SK-N-SH treated with all-trans-retinoic acid at 6 μM for 48 hours (cell line): Measurements from ENCODE around the gene LTO1.

Source experiments
- ATAC-seq: fragments of 200-7000 bp; cut with Tn5 transposase; 3 replicates; pipeline ENCODE4 v1.9.1; 2020; ENCODE audit warnings: mild to moderate bottlenecking, moderate library complexity
- ARNTL ChIP-seq: fragments of 450-650 bp; formaldehyde crosslinking; IDR thresholded peaks from 2 replicates; pipeline ENCODE4 v1.5.0; 2020; ENCODE audit warnings: low read depth, mild to moderate bottlenecking, moderate library complexity, borderline replicate concordance
- ESRRG ChIP-seq: fragments of 250-450 bp; sonication (Bioruptor Pico); IDR thresholded peaks from 2 replicates; pipeline ENCODE4 v1.6.1; 2021; ENCODE audit warnings: mild to moderate bottlenecking
- GLIS3 ChIP-seq: fragments of 250-450 bp; sonication (Bioruptor Pico); IDR thresholded peaks from 2 replicates; pipeline ENCODE4 v1.5.0; 2020; ENCODE audit warnings: mild to moderate bottlenecking, moderate library complexity
- ISL1 ChIP-seq: fragments of 250-450 bp; sonication (Bioruptor Pico); IDR thresholded peaks from 2 replicates; pipeline ENCODE4 v2.1.2; 2022; ENCODE audit warnings: mild to moderate bottlenecking, moderate library complexity
- OSR1 ChIP-seq: fragments of 250-450 bp; sonication (Bioruptor Pico); IDR thresholded peaks from 2 replicates; pipeline ENCODE4 v1.8.0; 2022; ENCODE audit warnings: moderate library complexity, mild to moderate bottlenecking, inconsistent platforms
- PPARA ChIP-seq: fragments of 250-450 bp; sonication (Bioruptor Pico); IDR thresholded peaks from 2 replicates; pipeline ENCODE4 v1.5.0; 2020; ENCODE audit warnings: mild to moderate bottlenecking, borderline replicate concordance
- RARB ChIP-seq: fragments of 250-450 bp; sonication (Bioruptor Pico); IDR thresholded peaks from 2 replicates; pipeline ENCODE4 v1.8.0; 2021; ENCODE audit warnings: mild to moderate bottlenecking, moderate library complexity
- SNAI2 ChIP-seq: fragments of 250-450 bp; sonication (Bioruptor Pico); IDR thresholded peaks from 2 replicates; pipeline ENCODE4 v1.5.0; 2020; ENCODE audit warnings: mild to moderate bottlenecking, moderate library complexity
- TOX ChIP-seq: fragments of 250-450 bp; sonication (Bioruptor Pico); IDR thresholded peaks from 2 replicates; pipeline ENCODE4 v1.8.0; 2021; ENCODE audit warnings: mild to moderate bottlenecking, moderate library complexity, borderline replicate concordance
- ZC3H10 ChIP-seq: fragments of 250-450 bp; sonication (Bioruptor Pico); IDR thresholded peaks from 2 replicates; pipeline ENCODE4 v1.5.1; 2021; ENCODE audit warnings: mild to moderate bottlenecking, moderate library complexity
- ZFP3 ChIP-seq: fragments of 250-450 bp; sonication (Bioruptor Pico); IDR thresholded peaks from 2 replicates; pipeline ENCODE4 v1.5.0; 2020; ENCODE audit warnings: mild to moderate bottlenecking, moderate library complexity
- ZFP30 ChIP-seq: fragments of 450-650 bp; formaldehyde crosslinking; IDR thresholded peaks from 2 replicates; pipeline ENCODE4 v1.5.0; 2022; ENCODE audit warnings: mild to moderate bottlenecking, moderate library complexity
- ZNF565 ChIP-seq: fragments of 450-650 bp; formaldehyde crosslinking; conservative IDR thresholded peaks from 2 replicates; pipeline ENCODE4 v1.5.0; 2020; ENCODE audit warnings: low read depth, mild to moderate bottlenecking, moderate library complexity
- ZNF70 ChIP-seq: fragments of 450-650 bp; formaldehyde crosslinking; IDR thresholded peaks from 2 replicates; pipeline ENCODE4 v1.5.0; 2020; ENCODE audit warnings: mild to moderate bottlenecking, moderate library complexity
- ZNF8 ChIP-seq: fragments of 450-650 bp; formaldehyde crosslinking; IDR thresholded peaks from 2 replicates; pipeline ENCODE4 v1.5.0; 2020; ENCODE audit warnings: mild to moderate bottlenecking, moderate library complexity
- TF ChIP-seq, protein P1 (sequence below): fragments of 250-450 bp; sonication (Bioruptor Pico); IDR thresholded peaks from 2 replicates; pipeline ENCODE4 v1.8.0; 2020; ENCODE audit warnings: mild to moderate bottlenecking, moderate library complexity, borderline replicate concordance
- TF ChIP-seq, protein P2 (sequence below): fragments of 250-450 bp; sonication (Bioruptor Pico); IDR thresholded peaks from 2 replicates; pipeline ENCODE4 v1.5.1; 2021; ENCODE audit warnings: mild to moderate bottlenecking, moderate library complexity
- TF ChIP-seq, protein P3 (sequence below): fragments of 250-450 bp; sonication (Bioruptor Pico); IDR thresholded peaks from 2 replicates; pipeline ENCODE4 v1.8.0; 2021; ENCODE audit warnings: low read depth, mild to moderate bottlenecking, moderate library complexity, borderline replicate concordance
- TF ChIP-seq, protein P4 (sequence below): fragments of 250-450 bp; sonication (Bioruptor Pico); IDR thresholded peaks from 2 replicates; pipeline ENCODE4 v1.5.0; 2020; ENCODE audit warnings: mild to moderate bottlenecking, moderate library complexity

The LTO1 gene

DNA sequence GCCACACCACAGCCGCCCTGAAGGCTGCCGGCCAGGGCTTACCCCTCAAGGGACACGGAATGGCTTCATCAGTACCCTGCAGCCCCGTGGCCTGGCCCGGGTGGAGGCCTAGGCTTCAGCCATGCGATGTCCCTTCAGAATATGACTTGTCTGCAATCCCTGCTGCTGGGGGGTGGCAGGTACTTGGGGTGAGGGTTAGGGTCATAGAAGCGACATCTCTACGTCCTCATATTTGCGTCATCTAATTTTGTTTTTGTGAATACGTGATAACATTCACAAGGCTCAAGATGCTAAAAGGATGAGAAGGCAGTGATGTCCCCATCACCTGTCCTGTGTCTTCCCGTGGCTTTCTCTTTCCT, 27.8 kb downstream of the LTO1 start:
- no peak for ATAC-seq
- TF ChIP-seq, protein P1, sequence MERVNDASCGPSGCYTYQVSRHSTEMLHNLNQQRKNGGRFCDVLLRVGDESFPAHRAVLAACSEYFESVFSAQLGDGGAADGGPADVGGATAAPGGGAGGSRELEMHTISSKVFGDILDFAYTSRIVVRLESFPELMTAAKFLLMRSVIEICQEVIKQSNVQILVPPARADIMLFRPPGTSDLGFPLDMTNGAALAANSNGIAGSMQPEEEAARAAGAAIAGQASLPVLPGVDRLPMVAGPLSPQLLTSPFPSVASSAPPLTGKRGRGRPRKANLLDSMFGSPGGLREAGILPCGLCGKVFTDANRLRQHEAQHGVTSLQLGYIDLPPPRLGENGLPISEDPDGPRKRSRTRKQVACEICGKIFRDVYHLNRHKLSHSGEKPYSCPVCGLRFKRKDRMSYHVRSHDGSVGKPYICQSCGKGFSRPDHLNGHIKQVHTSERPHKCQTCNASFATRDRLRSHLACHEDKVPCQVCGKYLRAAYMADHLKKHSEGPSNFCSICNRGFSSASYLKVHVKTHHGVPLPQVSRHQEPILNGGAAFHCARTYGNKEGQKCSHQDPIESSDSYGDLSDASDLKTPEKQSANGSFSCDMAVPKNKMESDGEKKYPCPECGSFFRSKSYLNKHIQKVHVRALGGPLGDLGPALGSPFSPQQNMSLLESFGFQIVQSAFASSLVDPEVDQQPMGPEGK (CRISPR knock-in tag), result no peak

DNA sequence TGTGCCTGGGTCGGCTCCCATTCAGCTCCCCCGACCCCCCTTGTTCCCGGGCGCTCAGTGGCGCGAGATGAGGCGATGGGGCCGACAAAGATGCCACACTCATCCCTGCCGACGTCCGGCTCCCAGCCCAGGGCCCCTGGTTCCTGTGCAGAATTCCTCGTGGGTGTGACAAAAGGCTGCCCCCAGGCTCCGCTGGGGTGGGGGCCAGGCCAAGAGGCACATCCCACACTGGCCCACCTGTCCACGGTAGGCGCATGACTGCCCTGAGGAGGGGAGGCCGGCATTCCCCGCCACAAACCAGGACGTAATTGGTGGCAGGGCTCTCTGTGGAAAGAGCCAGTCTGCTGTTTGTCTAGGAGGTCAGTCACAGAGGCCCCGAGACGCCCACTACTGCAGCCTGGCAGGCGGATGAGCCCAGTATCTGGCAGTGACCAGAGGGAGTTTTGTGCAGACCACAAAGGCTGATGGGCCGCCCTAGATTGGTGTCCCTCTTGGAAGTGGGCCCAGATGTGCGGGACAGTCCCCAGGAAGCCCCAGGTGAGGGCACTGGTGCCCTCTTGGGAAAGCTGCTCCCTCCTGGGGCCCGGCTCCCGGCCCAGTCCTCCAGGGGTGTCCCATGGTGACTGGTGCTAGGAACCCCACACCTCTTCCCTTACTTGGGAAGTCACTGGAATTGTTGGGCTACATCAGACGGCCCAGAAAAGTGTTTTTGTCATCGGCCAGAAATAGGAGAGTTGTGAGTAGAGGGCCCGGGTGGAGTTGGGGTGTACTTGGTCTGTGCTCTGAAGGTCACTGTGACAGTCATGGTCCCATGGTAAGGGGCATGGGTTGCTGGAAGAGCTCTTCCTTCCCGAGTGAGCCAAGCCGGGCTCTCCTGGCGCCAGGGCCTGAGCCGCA, 28.4 kb downstream of the LTO1 start:
- ATAC-seq, result no peak
- TF ChIP-seq, protein P2, sequence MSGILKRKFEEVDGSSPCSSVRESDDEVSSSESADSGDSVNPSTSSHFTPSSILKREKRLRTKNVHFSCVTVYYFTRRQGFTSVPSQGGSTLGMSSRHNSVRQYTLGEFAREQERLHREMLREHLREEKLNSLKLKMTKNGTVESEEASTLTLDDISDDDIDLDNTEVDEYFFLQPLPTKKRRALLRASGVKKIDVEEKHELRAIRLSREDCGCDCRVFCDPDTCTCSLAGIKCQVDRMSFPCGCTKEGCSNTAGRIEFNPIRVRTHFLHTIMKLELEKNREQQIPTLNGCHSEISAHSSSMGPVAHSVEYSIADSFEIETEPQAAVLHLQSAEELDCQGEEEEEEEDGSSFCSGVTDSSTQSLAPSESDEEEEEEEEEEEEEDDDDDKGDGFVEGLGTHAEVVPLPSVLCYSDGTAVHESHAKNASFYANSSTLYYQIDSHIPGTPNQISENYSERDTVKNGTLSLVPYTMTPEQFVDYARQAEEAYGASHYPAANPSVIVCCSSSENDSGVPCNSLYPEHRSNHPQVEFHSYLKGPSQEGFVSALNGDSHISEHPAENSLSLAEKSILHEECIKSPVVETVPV, result no peak
- TF ChIP-seq RARB (no peak), GLIS3 (CRISPR knock-in tag) (no peak), ZNF8 (no peak), OSR1 (CRISPR knock-in tag) (no peak), ESRRG (CRISPR knock-in tag) (no peak), ISL1 (no peak), ZFP3 (CRISPR knock-in tag) (no peak), ZNF70 (CRISPR knock-in tag) (no peak), ZFP30 (CRISPR knock-in tag) (no peak), SNAI2 (CRISPR knock-in tag) (no peak), PPARA (CRISPR knock-in tag) (no peak), ZC3H10 (CRISPR knock-in tag) (no peak), ARNTL (CRISPR knock-in tag) (no peak)
- TF ChIP-seq, protein P1 (CRISPR knock-in tag), result no peak
- TF ChIP-seq, protein P3, sequence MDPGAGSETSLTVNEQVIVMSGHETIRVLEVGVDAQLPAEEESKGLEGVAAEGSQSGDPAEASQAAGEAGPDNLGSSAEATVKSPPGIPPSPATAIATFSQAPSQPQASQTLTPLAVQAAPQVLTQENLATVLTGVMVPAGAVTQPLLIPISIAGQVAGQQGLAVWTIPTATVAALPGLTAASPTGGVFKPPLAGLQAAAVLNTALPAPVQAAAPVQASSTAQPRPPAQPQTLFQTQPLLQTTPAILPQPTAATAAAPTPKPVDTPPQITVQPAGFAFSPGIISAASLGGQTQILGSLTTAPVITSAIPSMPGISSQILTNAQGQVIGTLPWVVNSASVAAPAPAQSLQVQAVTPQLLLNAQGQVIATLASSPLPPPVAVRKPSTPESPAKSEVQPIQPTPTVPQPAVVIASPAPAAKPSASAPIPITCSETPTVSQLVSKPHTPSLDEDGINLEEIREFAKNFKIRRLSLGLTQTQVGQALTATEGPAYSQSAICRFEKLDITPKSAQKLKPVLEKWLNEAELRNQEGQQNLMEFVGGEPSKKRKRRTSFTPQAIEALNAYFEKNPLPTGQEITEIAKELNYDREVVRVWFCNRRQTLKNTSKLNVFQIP (CRISPR knock-in tag), result no peak
- TF ChIP-seq, protein P4, sequence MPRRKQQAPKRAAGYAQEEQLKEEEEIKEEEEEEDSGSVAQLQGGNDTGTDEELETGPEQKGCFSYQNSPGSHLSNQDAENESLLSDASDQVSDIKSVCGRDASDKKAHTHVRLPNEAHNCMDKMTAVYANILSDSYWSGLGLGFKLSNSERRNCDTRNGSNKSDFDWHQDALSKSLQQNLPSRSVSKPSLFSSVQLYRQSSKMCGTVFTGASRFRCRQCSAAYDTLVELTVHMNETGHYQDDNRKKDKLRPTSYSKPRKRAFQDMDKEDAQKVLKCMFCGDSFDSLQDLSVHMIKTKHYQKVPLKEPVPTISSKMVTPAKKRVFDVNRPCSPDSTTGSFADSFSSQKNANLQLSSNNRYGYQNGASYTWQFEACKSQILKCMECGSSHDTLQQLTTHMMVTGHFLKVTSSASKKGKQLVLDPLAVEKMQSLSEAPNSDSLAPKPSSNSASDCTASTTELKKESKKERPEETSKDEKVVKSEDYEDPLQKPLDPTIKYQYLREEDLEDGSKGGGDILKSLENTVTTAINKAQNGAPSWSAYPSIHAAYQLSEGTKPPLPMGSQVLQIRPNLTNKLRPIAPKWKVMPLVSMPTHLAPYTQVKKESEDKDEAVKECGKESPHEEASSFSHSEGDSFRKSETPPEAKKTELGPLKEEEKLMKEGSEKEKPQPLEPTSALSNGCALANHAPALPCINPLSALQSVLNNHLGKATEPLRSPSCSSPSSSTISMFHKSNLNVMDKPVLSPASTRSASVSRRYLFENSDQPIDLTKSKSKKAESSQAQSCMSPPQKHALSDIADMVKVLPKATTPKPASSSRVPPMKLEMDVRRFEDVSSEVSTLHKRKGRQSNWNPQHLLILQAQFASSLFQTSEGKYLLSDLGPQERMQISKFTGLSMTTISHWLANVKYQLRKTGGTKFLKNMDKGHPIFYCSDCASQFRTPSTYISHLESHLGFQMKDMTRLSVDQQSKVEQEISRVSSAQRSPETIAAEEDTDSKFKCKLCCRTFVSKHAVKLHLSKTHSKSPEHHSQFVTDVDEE (CRISPR knock-in tag), result no peak

DNA sequence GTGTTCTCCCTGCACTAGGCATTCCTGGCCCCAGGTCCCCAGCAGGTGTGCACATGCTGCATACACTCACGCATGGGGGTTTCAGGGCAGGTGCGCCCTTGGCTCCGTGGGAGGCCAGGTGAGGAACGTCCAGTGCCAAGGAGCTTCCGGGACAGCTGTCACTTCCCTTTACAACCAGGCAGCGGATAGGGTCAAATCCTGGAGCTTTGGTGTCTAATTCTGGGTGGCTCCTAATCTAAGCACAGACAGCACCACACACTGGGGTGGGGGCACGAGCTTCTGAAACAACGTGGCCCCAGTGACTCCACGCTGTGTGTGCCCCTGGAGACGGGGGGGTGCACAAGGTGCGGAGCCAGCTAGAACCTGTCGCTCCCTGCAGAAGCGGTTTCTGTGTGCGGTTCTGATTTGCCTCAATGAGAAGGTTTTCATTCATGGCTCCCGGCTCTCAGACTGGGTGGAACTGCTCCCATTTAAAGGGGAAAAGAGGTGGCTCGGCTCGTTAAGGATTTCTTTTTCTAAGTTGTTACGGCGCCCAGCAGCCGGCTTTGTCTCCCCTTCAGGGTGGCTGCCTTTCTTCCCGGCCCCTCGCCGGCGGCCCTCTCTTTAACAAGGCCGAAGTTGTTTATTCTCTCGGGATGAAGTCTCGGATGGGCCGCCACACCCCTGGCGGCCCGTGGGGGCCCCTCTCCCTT, 29.2 kb downstream of the LTO1 start:
- TF ChIP-seq PPARA (CRISPR knock-in tag), result no peak
- TF ChIP-seq ZNF565, result no peak
- TF ChIP-seq, protein P3 (CRISPR knock-in tag), result no peak
- TF ChIP-seq SNAI2 (CRISPR knock-in tag), result no peak
- TF ChIP-seq, protein P1 (CRISPR knock-in tag), result no peak
- TF ChIP-seq TOX (CRISPR knock-in tag), result no peak
- no peak for ATAC-seq
